Vagina (tissue), 2 donors: ENCODE measurements around the gene TSPAN9.

Source experiments
- CTCF ChIP-seq, 3 experiments: fragments of 450-650 bp in 2 of 3; fragments of 200-600 bp in 1 of 3; sonication (generic) in 1 of 3; IDR thresholded peaks; one replicate each; pipeline ENCODE4 v1.5.1; 2017 to 2019; ENCODE audit warnings: antibody characterized with exemption in 3 of 3, mild to moderate bottlenecking in 2 of 3, moderate library complexity in 2 of 3
- POLR2A ChIP-seq, 2 donors: fragments of 450-650 bp; IDR thresholded peaks; one replicate each; pipeline ENCODE4 v1.6.1; 2017; ENCODE audit warnings: antibody characterized with exemption in 2 of 2, mild to moderate bottlenecking in 2 of 2, moderate library complexity in 2 of 2
- POLR2AphosphoS5 ChIP-seq, 2 donors: sonication (generic); formaldehyde crosslinking; IDR thresholded peaks; one replicate each; pipeline ENCODE4 v1.9.0; 2017; ENCODE audit warnings: antibody characterized with exemption in 2 of 2, mild to moderate bottlenecking in 2 of 2, low read depth in 1 of 2; ENCODE audit not compliant: insufficient read depth in 1 of 2

GRCh38 chr12:3187846-3188770, 110.9 kb downstream of the TSPAN9 start:
- no peak for TF ChIP-seq CTCF (IDR thresholded peaks at IDR 0.05)
- TF ChIP-seq POLR2A (IDR thresholded peaks at IDR 0.05): no peak
- no peak for TF ChIP-seq POLR2AphosphoS5 (IDR thresholded peaks at IDR 0.05; ENCODE audit: insufficient read depth in 1 of 2, low read depth in 1 of 2)
